Peyer's patch (tissue), 4 donors: ENCODE results near the gene TMEM108. TPM values are rescaled to one million over a fixed set of nuclear protein-coding genes. Genes with fewer than 3 reads are reported as not detected.

ENCODE experiments used
- DNase-seq, 3 donors: peaks; one replicate each; pipeline ENCODE4 v3.0.0-alpha.2; 2017 to 2019
- H3K27ac ChIP-seq, 4 donors: fragments of 200-600 bp; sonication (generic); one replicate each; pipeline ENCODE4 v1.5.1; 2016 to 2019
- H3K27me3 ChIP-seq, 2 donors: fragments of 200-600 bp; sonication (generic); one replicate each; pipeline ENCODE4 v1.5.1; 2019
- H3K36me3 ChIP-seq, 3 donors: fragments of 200-600 bp; sonication (generic); one replicate each; pipeline ENCODE4 v1.5.1; 2016 to 2019
- H3K4me1 ChIP-seq, 4 donors: fragments of 200-600 bp; sonication (generic); one replicate each; pipeline ENCODE4 v1.5.1; 2016 to 2019
- H3K4me3 ChIP-seq, 4 donors: fragments of 200-600 bp; sonication (generic); 1 replicate in 3 of 4; 2 replicates in 1 of 4; pipeline ENCODE4 v1.5.1; 2016 to 2019; ENCODE audit warnings: mild to moderate bottlenecking in 1 of 4
- H3K9me3 ChIP-seq, 4 donors: fragments of 200-600 bp; sonication (generic); one replicate each; pipeline ENCODE4 v1.5.1; 2016 to 2019; ENCODE audit warnings: mild to moderate bottlenecking in 1 of 4
- CTCF ChIP-seq, 6 experiments: fragments of 450-650 bp in 4 of 6; fragments of 200-600 bp in 2 of 6; sonication (generic) in 1 of 6; IDR thresholded peaks; one replicate each; pipeline ENCODE4 v1.5.1; 2017 to 2019; ENCODE audit warnings: antibody characterized with exemption in 6 of 6, mild to moderate bottlenecking in 3 of 6, moderate library complexity in 1 of 6
- POLR2A ChIP-seq, 2 donors: fragments of 450-650 bp; IDR thresholded peaks; one replicate each; pipeline ENCODE4 v1.5.1; 2017; ENCODE audit warnings: antibody characterized with exemption in 2 of 2, mild to moderate bottlenecking in 2 of 2, moderate library complexity in 2 of 2
- total RNA-seq, 4 donors: library from RNA; depleted of rRNA; stranded (reverse); fragments of >200 nt; gene quantifications; one replicate each; pipeline ENCODE4 v1.1.0, GENCODE V29; 2016

TMEM108 gene
- total RNA-seq, 4 donors from 2014 or later: 1.4 to 1.7 TPM; not detected in 2

GRCh38 chr3:133213937-133214336 is 175.7 kb downstream of the TMEM108 start:
- H3K4me1 ChIP-seq: no peaks in the 10 kb centered on the region
- no peak for TF ChIP-seq POLR2A (IDR thresholded peaks at IDR 0.05)
- no peak for TF ChIP-seq CTCF (IDR thresholded peaks at IDR 0.05)
- H3K4me3 ChIP-seq: no peak overlapping the region
- no peak overlapping the region for H3K27ac ChIP-seq
- DNase-seq: no peak
- H3K36me3 ChIP-seq: no peaks in the 10 kb centered on the region
- H3K27me3 ChIP-seq: no peaks in the 10 kb centered on the region
- H3K9me3 ChIP-seq: no peaks in the 10 kb centered on the region

GRCh38 chr3:133227813-133228212 is 189.6 kb downstream of the TMEM108 start:
- TF ChIP-seq CTCF (IDR thresholded peaks at IDR 0.05) (no peak), POLR2A (IDR thresholded peaks at IDR 0.05) (no peak)
- Histone ChIP-seq H3K36me3 (no peaks in the 10 kb centered on the region), H3K27me3 (no peaks in the 10 kb centered on the region), H3K9me3 (peaks cover 0 to 3% (median 0%) of the 10 kb centered on the region in 4 donors), H3K4me1 (no peaks in the 10 kb centered on the region), H3K4me3 (no peak overlapping the region), H3K27ac (no peak overlapping the region)
- DNase-seq: no peak

GRCh38 chr3:133230195-133230594 is 192.0 kb downstream of the TMEM108 start:
- Histone ChIP-seq H3K36me3 (no peaks in the 10 kb centered on the region), H3K27me3 (no peaks in the 10 kb centered on the region), H3K27ac (no peak overlapping the region), H3K9me3 (no peaks in the 10 kb centered on the region), H3K4me3 (no peak overlapping the region), H3K4me1 (no peaks in the 10 kb centered on the region)
- no peak for DNase-seq
- TF ChIP-seq POLR2A (IDR thresholded peaks at IDR 0.05): no peak
- TF ChIP-seq CTCF (IDR thresholded peaks at IDR 0.05): no peak

- Histone ChIP-seq H3K36me3 (no peaks in the 10 kb centered on the region), H3K27me3 (no peaks in the 10 kb centered on the region), H3K27ac (no peak overlapping the region), H3K4me1 (no peaks in the 10 kb centered on the region), H3K9me3 (no peaks in the 10 kb centered on the region), H3K4me3 (no peak overlapping the region)
- DNase-seq: no peak
- TF ChIP-seq CTCF (IDR thresholded peaks at IDR 0.05) (no peak), POLR2A (IDR thresholded peaks at IDR 0.05) (no peak)
Observed at GRCh38 chr3:133236901-133237300, 198.7 kb downstream of the TMEM108 start.

DNA sequence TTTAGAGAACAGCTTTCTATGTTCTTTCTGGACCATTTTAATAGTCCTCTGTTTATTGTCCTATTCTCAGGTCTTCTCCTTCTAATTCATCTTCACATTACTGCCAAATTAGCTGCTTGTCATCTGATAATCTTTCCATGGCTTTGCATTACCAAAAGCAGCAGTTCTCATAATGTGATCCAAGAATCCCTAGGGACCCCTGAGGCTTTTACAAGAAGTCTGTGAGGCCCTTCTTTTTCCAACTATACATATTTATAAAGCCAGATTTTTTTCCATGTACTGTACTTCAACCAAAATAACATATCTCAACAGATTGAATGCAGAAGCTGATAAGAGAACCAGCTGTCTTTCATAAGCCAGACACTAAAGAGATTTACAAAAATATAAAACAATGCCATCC is 199.2 kb downstream of the TMEM108 start:
- DNase-seq: no peak
- TF ChIP-seq POLR2A (IDR thresholded peaks at IDR 0.05) (no peak), CTCF (IDR thresholded peaks at IDR 0.05) (no peak)

GRCh38 chr3:133238015-133238414 is 199.8 kb downstream of the TMEM108 start:
- Histone ChIP-seq H3K4me1 (no peaks in the 10 kb centered on the region), H3K27ac (no peak overlapping the region), H3K9me3 (no peaks in the 10 kb centered on the region), H3K4me3 (no peak overlapping the region), H3K36me3 (no peaks in the 10 kb centered on the region), H3K27me3 (no peaks in the 10 kb centered on the region)
- TF ChIP-seq CTCF (IDR thresholded peaks at IDR 0.05) (no peak), POLR2A (IDR thresholded peaks at IDR 0.05) (no peak)
- DNase-seq: no peak

More for the DNA sequence above, 199.2 kb downstream of the TMEM108 start:
- Histone ChIP-seq H3K27me3 (no peaks in the 10 kb centered on the region), H3K27ac (no peak overlapping the region), H3K4me3 (no peak overlapping the region), H3K9me3 (no peaks in the 10 kb centered on the region), H3K36me3 (no peaks in the 10 kb centered on the region), H3K4me1 (no peaks in the 10 kb centered on the region)
